Ecto neural progenitor cell (in vitro differentiated cells): Measurements from ENCODE around the gene CYP26A1.

Source experiments
- DNase-seq: peaks from one replicate; pipeline ENCODE4 v3.0.0-alpha.2; 2018; ENCODE audit warnings: low spot score

CYP26A1 gene

DNA sequence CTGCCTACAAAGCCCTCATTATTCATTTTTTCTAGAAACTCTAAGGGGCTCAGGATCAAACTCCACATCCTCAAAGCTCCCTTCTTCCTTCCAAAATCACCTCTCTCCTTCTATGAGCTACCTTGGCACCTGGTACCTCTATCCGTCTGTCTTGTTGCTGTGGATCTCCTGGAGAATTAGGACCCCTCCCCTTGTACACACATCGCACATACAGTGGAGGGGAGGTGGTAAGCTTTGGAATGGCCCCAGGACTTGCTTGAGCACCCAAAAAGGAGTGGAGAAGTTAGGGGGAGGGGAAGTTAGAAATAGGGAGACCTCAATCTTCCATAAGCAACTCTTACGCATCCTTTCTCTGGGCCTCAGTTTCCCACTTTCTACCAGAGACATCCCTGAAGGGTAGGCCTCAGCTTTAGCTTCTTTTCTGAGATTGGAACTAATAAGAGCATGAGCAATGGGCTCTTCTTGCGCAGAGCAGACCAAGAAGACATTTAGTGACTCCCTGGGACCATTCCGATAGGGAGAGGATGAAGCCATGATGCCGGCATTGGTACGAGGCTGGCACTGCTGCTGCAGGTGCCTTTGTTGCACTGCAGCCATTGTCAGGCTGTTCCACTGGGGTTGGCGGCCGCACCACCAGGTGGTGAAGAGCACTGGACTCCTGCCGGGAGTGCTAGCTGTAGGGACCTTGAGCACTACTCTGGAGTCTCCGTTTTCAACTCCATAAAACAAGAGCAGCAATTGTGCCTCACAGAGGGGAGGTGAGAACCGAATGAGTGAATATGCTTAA, 8.6 kb upstream of the CYP26A1 start:
- DNase-seq: no peak

GRCh38 chr10:93065675-93066543, 7.8 kb upstream of the CYP26A1 start:
- no peak for DNase-seq

DNA sequence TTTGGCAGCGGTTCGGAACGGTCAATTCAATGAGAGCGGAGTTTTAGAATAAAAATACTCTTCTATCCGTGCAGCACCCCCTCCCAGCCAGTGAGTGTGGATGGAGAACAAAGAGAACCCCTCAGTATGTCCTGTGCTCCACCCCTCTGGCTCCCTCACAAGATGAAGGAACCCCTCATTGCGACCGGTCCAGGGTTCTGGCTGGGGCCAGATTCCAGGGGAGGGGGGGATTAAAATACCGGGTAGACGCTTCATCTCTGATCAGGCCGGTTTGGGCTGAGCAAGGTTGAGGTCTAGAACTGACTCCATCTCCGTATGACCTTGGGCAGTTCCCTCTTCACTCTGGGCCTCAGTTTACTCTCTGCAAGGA, 7.2 kb upstream of the CYP26A1 start:
- no peak for DNase-seq

GRCh38 chr10:93067443-93068365, 6.0 kb upstream of the CYP26A1 start:
- no peak for DNase-seq

GRCh38 chr10:93068411-93069244, 5.1 kb upstream of the CYP26A1 start:
- DNase-seq: peak; percentile 68

- DNase-seq: no peak
These were observed 4.5 kb upstream of the CYP26A1 start for GRCh38 chr10:93069245-93069561.

GRCh38 chr10:93070378-93071176, 3.1 kb upstream of the CYP26A1 start:
- DNase-seq: no peak

DNA sequence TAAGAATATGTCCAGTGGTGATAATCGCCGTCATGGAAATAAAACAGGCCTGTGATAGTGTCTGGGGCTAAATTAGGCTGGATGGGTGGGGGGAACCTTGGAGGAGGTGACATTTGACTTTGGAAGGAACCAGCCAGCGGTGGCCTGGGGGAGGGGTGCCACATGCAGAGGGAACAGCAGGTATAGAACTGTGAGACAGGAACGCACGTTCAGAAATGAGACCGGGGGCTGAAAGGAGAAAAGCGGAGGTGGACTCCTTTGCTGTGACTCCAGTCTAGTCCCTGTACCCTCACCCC, 2.6 kb upstream of the CYP26A1 start:
- DNase-seq: no peak

DNA sequence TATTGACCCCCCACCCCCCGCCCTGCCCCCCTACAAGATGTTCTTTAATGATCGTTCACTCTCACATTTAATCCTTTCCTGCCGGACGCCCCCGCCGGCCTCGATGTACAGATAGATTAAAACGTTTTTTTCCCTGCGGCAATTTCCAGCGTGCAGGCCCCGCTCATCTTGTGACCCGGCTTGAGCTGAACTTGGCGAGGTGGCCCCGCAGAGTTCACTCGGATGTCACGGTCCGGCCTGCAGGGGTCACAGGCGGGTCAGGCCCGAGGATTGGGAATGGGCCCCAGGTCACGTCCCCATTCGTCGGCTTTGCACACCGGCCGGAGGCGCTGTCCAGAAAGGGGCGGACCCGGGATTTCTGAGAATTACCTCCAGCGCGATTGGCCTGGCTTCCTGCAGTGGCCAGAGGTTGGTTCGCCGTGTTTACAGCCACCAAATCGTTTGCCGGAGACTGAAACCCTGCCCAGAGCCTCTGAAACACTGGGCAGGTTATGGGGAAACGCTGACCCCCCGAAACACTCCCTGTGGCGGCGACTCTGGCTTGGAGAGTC, 1.9 kb upstream of the CYP26A1 start:
- DNase-seq: peak; percentile 86

GRCh38 chr10:93072225-93072712, 1.4 kb upstream of the CYP26A1 start:
- DNase-seq: no peak

DNA sequence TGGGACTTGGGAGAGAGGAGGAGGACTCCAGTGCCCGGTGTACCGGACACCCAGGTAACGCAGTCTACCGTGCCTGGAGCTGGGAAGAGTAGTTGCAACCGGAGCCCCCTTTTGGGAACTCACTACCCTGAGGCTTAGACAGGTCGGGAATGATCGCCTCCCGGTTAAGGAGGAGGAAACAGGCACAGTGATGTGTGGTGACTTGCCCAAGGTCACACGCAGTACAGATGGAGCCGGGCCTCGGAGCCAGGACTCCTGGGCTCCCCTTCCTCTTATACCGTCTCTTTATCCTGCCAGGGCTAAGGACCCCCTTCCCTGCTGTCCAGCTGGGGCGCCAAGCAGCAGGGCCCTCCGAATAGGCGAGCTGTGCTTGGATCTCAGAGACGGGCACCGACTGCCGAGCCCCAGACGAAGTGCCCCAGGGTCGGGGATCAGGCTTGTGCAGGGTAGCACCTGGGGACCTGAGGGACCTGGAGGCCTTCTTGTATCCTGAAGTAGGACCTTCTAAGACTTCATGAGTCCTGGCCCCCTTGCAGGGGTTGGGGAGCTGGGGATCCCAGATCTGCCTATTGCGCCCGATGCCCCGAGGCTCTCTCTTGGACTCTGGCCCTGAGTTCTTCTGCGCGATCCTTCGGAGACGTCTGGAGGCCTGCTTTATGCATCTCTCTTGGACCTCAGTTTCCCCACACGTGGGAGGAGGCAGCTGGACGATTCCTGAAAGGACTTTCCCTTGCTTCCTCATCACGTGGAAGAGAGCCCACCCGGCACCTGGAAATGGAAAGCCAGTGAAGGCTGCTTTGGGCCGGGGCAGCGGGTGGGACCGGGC, 767 bp upstream of the CYP26A1 start:
- no peak for DNase-seq

DNA sequence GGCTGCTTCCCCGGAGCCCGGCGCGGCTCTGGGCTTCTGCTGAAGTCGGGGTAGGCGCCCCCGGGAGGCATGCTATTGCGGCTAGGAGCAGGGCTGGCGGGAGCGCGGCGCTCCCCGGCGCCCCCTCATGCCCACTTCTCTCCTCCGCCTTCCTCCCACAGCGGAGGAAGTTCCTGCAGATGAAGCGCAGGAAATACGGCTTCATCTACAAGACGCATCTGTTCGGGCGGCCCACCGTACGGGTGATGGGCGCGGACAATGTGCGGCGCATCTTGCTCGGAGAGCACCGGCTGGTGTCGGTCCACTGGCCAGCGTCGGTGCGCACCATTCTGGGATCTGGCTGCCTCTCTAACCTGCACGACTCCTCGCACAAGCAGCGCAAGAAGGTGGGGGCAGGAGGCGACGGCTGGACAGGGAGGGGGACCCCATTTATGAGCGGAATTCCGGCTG, 479 bp downstream of the CYP26A1 start:
- peak; percentile 71 for DNase-seq

DNA sequence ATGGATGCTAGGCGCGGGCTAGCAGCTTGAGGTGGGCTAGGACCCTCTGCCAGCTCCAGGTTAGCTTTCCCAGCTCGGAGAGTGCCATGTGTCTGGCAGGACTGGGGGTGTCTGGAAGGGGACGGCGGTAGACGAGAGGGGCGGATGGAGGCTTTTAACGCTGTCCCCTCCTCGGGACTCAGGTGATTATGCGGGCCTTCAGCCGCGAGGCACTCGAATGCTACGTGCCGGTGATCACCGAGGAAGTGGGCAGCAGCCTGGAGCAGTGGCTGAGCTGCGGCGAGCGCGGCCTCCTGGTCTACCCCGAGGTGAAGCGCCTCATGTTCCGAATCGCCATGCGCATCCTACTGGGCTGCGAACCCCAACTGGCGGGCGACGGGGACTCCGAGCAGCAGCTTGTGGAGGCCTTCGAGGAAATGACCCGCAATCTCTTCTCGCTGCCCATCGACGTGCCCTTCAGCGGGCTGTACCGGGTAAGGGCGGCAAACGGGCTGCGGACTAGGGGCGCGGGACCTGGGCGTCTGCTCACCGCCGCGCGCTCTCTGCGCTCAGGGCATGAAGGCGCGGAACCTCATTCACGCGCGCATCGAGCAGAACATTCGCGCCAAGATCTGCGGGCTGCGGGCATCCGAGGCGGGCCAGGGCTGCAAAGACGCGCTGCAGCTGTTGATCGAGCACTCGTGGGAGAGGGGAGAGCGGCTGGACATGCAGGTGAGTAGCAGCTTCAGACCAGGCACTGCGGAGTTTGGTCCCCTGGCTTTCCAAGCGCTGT, 1.1 kb downstream of the CYP26A1 start:
- DNase-seq: no peak

- DNase-seq: no peak
These were observed 1.9 kb downstream of the CYP26A1 start for GRCh38 chr10:93075369-93076221.

- DNase-seq: no peak
These were observed 3.2 kb downstream of the CYP26A1 start for GRCh38 chr10:93076871-93077270.

- DNase-seq: no peak
These were observed 4.2 kb downstream of the CYP26A1 start for GRCh38 chr10:93077860-93078337.

GRCh38 chr10:93079663-93080349, 6.1 kb downstream of the CYP26A1 start:
- DNase-seq: no peak
